ENCODE data around the gene ZDHHC1. TPM values are rescaled to one million over a fixed set of nuclear protein-coding genes. Genes with fewer than 3 reads are reported as not detected.

The ZDHHC1 gene
- total RNA-seq, 2 donors from 2014 or later, result 8.4 to 10.6 TPM

DNA sequence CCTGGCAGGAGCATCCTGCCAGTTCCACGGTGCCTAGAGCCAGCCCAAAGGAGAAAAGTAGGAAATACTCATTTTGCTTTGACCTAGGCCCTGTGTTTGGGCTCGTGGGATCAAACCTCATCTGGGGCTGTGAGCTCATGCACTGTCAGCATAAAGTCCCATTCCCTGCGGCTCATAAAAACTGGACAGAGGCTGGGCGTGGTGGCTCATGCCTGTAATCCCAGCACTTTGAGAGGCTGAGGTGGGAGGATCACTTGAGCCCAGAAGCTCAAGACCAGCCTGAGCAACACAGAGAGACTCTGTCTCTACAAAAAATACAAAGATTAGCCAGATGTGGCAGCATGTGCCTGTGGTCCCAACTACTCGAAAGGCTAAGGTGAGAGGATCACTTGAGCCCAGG is 46.8 kb upstream of the ZDHHC1 start:
- H3K36me3 Mint-ChIP-seq (ENCODE audit: low read depth), result no peaks in the 10 kb centered on the region
- no peaks in the 10 kb centered on the region for H3K4me1 Mint-ChIP-seq
- Histone ChIP-seq H3K9me3 (ENCODE audit: control insufficient read depth, low read length) (no peaks in the 10 kb centered on the region), H3K9ac (ENCODE audit: extremely low read depth, low read length, poor library complexity, severe bottlenecking) (no peak overlapping the region), H3K36me3 (ENCODE audit: control insufficient read depth, insufficient read depth, low read length) (peaks cover 12% of the 10 kb centered on the region), H3K4me1 (ENCODE audit: control insufficient read depth, insufficient read depth, low read length) (no peaks in the 10 kb centered on the region), H3K27ac (ENCODE audit: low read depth, low read length) (no peak overlapping the region), H3K4me3 (ENCODE audit: low read length) (no peak overlapping the region), H3K27me3 (ENCODE audit: control insufficient read depth, insufficient read depth, low read length, poor library complexity, severe bottlenecking) (no peaks in the 10 kb centered on the region)
- no peaks in the 10 kb centered on the region for H3K27me3 Mint-ChIP-seq (ENCODE audit: insufficient read depth)
- no peaks in the 10 kb centered on the region for H3K9me3 Mint-ChIP-seq
- no peak for DNase-seq
- H3K4me3 Mint-ChIP-seq, result no peak overlapping the region
- 85 to 94% methylated on average over 2 to 5 of the region's 5 CpGs for WGBS, 2 experiments (ENCODE audit: insufficient coverage in 1 of 2, insufficient read length in 1 of 2)
- TF ChIP-seq, protein P1, sequence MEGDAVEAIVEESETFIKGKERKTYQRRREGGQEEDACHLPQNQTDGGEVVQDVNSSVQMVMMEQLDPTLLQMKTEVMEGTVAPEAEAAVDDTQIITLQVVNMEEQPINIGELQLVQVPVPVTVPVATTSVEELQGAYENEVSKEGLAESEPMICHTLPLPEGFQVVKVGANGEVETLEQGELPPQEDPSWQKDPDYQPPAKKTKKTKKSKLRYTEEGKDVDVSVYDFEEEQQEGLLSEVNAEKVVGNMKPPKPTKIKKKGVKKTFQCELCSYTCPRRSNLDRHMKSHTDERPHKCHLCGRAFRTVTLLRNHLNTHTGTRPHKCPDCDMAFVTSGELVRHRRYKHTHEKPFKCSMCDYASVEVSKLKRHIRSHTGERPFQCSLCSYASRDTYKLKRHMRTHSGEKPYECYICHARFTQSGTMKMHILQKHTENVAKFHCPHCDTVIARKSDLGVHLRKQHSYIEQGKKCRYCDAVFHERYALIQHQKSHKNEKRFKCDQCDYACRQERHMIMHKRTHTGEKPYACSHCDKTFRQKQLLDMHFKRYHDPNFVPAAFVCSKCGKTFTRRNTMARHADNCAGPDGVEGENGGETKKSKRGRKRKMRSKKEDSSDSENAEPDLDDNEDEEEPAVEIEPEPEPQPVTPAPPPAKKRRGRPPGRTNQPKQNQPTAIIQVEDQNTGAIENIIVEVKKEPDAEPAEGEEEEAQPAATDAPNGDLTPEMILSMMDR (conservative IDR thresholded peaks at IDR 0.05), result no peak
- H3K27ac Mint-ChIP-seq, result no peak overlapping the region

DNA sequence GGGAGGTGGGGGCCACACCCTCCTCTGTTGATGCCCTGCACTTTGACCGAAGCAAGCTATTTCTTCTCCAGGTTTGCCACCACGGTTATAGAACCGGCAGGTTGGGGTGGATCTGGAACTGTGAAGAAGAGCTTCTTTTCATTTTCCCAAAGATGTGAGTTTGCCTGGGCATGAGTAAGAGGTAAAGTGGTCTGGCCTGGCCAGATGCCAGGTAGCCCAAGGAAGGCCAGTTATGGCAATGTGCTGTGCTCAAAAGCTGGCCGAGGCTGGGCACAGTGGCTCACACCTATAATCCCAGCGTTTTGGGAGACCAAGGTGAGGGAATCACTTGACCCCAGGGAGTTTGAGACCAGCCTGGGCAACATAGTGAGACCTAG is 46.0 kb upstream of the ZDHHC1 start:
- no peak overlapping the region for H3K9ac ChIP-seq (ENCODE audit: extremely low read depth, low read length, poor library complexity, severe bottlenecking)
- WGBS, 2 experiments (ENCODE audit: insufficient coverage in 1 of 2, insufficient read length in 1 of 2), result 94 to 97% methylated on average over 4 to 5 of the region's 5 CpGs
- H3K27me3 Mint-ChIP-seq (ENCODE audit: insufficient read depth), result no peaks in the 10 kb centered on the region

DNA sequence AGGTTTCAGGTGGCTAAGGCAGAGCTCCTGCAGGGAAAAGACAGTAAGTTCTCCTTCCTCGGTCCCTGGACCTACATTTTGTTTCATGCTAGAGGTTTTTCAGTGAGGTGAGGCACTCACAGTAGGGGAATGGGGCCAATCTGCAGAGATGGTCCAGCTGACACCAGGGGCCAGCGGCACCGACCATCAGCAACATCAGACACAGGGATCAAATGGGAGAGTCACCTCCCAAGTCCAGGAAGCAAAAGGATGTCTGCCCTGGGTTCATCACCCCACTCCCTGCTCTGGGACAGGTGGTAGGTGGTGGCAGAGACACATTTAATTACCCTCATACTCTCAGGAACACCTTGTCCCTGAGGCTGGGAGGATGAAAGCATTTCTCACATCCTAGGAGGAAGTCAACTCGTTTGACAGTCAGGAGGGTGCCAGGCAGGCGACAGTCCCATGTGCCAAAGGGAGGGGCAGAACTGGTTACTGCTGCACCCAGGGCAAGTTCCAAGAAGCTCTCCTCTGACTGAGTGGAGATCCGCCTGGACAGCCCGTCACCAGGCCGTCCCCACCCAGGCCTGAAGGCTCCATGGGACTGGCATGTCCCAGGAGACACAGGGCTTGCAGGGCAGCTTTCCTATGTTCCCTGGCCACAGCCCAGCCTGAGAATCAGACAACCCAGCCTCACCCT is 45.5 kb upstream of the ZDHHC1 start:
- H3K36me3 ChIP-seq (ENCODE audit: control insufficient read depth, insufficient read depth, low read length), result peaks cover 12% of the 10 kb centered on the region
- Mint-ChIP-seq H3K27me3 (ENCODE audit: insufficient read depth) (no peaks in the 10 kb centered on the region), H3K9me3 (no peaks in the 10 kb centered on the region), H3K4me1 (no peaks in the 10 kb centered on the region), H3K36me3 (ENCODE audit: low read depth) (no peaks in the 10 kb centered on the region), H3K27ac (no peak overlapping the region), H3K4me3 (no peak overlapping the region)
- no peaks in the 10 kb centered on the region for H3K27me3 ChIP-seq (ENCODE audit: control insufficient read depth, insufficient read depth, low read length, poor library complexity, severe bottlenecking)
- WGBS, 2 experiments (ENCODE audit: insufficient coverage in 1 of 2, insufficient read length in 1 of 2), result 85 to 88% methylated on average over 7 to 8 of the region's 8 CpGs
- H3K4me1 ChIP-seq (ENCODE audit: control insufficient read depth, insufficient read depth, low read length), result no peaks in the 10 kb centered on the region
- TF ChIP-seq, protein P1 (conservative IDR thresholded peaks at IDR 0.05), result no peak
- DNase-seq, result no peak
- no peak overlapping the region for H3K9ac ChIP-seq (ENCODE audit: extremely low read depth, low read length, poor library complexity, severe bottlenecking)
- H3K9me3 ChIP-seq (ENCODE audit: control insufficient read depth, low read length), result no peaks in the 10 kb centered on the region
- H3K4me3 ChIP-seq (ENCODE audit: low read length), result no peak overlapping the region
- no peak overlapping the region for H3K27ac ChIP-seq (ENCODE audit: low read depth, low read length)

More for the DNA sequence above, 46.0 kb upstream of the ZDHHC1 start:
- no peaks in the 10 kb centered on the region for H3K36me3 Mint-ChIP-seq (ENCODE audit: low read depth)
- no peak overlapping the region for H3K4me3 Mint-ChIP-seq
- H3K36me3 ChIP-seq (ENCODE audit: control insufficient read depth, insufficient read depth, low read length), result peaks cover 12% of the 10 kb centered on the region
- H3K9me3 Mint-ChIP-seq, result no peaks in the 10 kb centered on the region
- no peaks in the 10 kb centered on the region for H3K27me3 ChIP-seq (ENCODE audit: control insufficient read depth, insufficient read depth, low read length, poor library complexity, severe bottlenecking)
- H3K27ac ChIP-seq (ENCODE audit: low read depth, low read length), result no peak overlapping the region
- TF ChIP-seq, protein P1 (conservative IDR thresholded peaks at IDR 0.05), result no peak
- no peaks in the 10 kb centered on the region for H3K4me1 ChIP-seq (ENCODE audit: control insufficient read depth, insufficient read depth, low read length)
- DNase-seq, result no peak
- H3K27ac Mint-ChIP-seq, result no peak overlapping the region
- H3K4me1 Mint-ChIP-seq, result no peaks in the 10 kb centered on the region
- H3K9me3 ChIP-seq (ENCODE audit: control insufficient read depth, low read length), result no peaks in the 10 kb centered on the region
- H3K4me3 ChIP-seq (ENCODE audit: low read length), result no peak overlapping the region

Measured in endodermal cell (in vitro differentiated cells).